Panc1 (cell line): ENCODE measurements around the gene WDFY3. TPM values are rescaled to one million over a fixed set of nuclear protein-coding genes. Genes with fewer than 3 reads are reported as not detected.

ENCODE experiments used
- ATAC-seq: fragments of 200-7000 bp; cut with Tn5 transposase; 2 replicates; pipeline ENCODE4 v1.9.1; 2020; ENCODE audit warnings: mild to moderate bottlenecking, moderate library complexity
- BruUV-seq: library from RNA; stranded (reverse); fragments of 400-500 nt; replicated peaks from 2 replicates; lab custom pipeline; 2021; lab: Mats Ljungman, UMichigan
- CTCF ChIA-PET: fragments of 300-600 bp; sonication (Branson Sonifier 250); formaldehyde crosslinking; loops from one replicate; lab custom pipeline; 2022; ENCODE audit warnings: antibody characterized with exemption; lab: Charles Lee
- POLR2A ChIA-PET: fragments of 300-600 bp; sonication (Branson Sonifier 250); formaldehyde crosslinking; loops from one replicate; lab custom pipeline; 2022; ENCODE audit warnings: antibody characterized with exemption; lab: Charles Lee
- DNase-seq: peaks from one replicate; pipeline ENCODE4 v3.0.0-alpha.2; 2010; ENCODE audit warnings: low read depth, low spot score
- H3K27ac ChIP-seq: 2 replicates; pipeline ENCODE4 v1.5.1; 2011; ENCODE audit warnings: mild to moderate bottlenecking, low read length, inconsistent platforms
- H3K27me3 ChIP-seq: fragments of 200-500 bp; sonication (Bioruptor generic); 2 replicates; pipeline ENCODE4 v1.6.0; 2014; ENCODE audit warnings: low read length, inconsistent platforms; ENCODE audit not compliant: control insufficient read depth, insufficient read depth
- H3K36me3 ChIP-seq: fragments of 200-500 bp; sonication (Bioruptor generic); 2 replicates; pipeline ENCODE4 v1.5.1; 2014; ENCODE audit warnings: inconsistent platforms, mild to moderate bottlenecking, low read length, moderate library complexity; ENCODE audit not compliant: control insufficient read depth, insufficient read depth
- H3K4me1 ChIP-seq: 2 replicates; pipeline ENCODE4 v1.5.1; 2011; ENCODE audit warnings: inconsistent platforms, mild to moderate bottlenecking, low read length, moderate library complexity; ENCODE audit not compliant: control insufficient read depth, insufficient read depth
- H3K4me3 ChIP-seq, 2 experiments: 2 replicates each; pipeline ENCODE4 v1.5.1; 2011 to 2012; ENCODE audit warnings: low read depth in 2 of 2, low read length in 2 of 2, mild to moderate bottlenecking in 2 of 2, inconsistent platforms in 1 of 2, moderate library complexity in 1 of 2
- H3K9me3 ChIP-seq: fragments of 200-500 bp; sonication (Bioruptor generic); 2 replicates; pipeline ENCODE4 v1.5.1; 2014; ENCODE audit warnings: low read depth, mild to moderate bottlenecking, inconsistent platforms, low read length, moderate library complexity; ENCODE audit not compliant: control insufficient read depth, insufficient read depth
- CTCF ChIP-seq: fragments of 450-650 bp; IDR thresholded peaks from 2 replicates; pipeline ENCODE4 v1.5.1; 2017; ENCODE audit warnings: mild to moderate bottlenecking
- POLR2AphosphoS5 ChIP-seq: IDR thresholded peaks from 2 replicates; pipeline ENCODE4 v1.6.1; 2012; ENCODE audit warnings: mild to moderate bottlenecking, low read depth, low read length, moderate library complexity
- REST ChIP-seq, 2 experiments: IDR thresholded peaks; 2 replicates each; pipeline ENCODE4 v1.6.1; 2011 to 2012; ENCODE audit warnings: low read depth in 2 of 2, control low read depth in 1 of 2, low read length in 1 of 2, mild to moderate bottlenecking in 1 of 2, moderate library complexity in 1 of 2; ENCODE audit not compliant: insufficient read depth in 1 of 2
- SIN3A ChIP-seq: IDR thresholded peaks from 2 replicates; pipeline ENCODE4 v1.6.1; 2012; ENCODE audit warnings: low read depth, mild to moderate bottlenecking, low read length, moderate library complexity, borderline replicate concordance; ENCODE audit not compliant: insufficient read depth
- TCF7L2 ChIP-seq: IDR thresholded peaks from 2 replicates; pipeline ENCODE4 v1.6.1; 2011; ENCODE audit warnings: mild to moderate bottlenecking, low read depth, low read length, inconsistent platforms
- in situ Hi-C: cut with HindIII; loops from 2 replicates; pipeline ENCODE4 v1.10.0; 2016; ENCODE audit warnings: low sequenced_read_pairs, low pct_unique_long_range_greater_than_20kb
- intact Hi-C: fragments of 100-400 bp; cut with micrococcal nuclease; formaldehyde crosslinking; loops from one replicate; pipeline ENCODE4 v1.10.0; 2022; ENCODE audit not compliant: unreplicated experiment
- total RNA-seq: library from RNA; stranded (reverse); gene quantifications from one replicate; pipeline ENCODE4 v1.2.1, GENCODE V29; 2021; ENCODE audit not compliant: unreplicated experiment

WDFY3 gene
- total RNA-seq, 1 experiment from 2014 or later: 47.8 TPM

GRCh38 chr4:84917086-84917821 is 49.2 kb downstream of the WDFY3 start:
- ChIA-PET CTCF (no interaction called here), POLR2A (interaction anchor here (0.7 kb wide), 1 partner anchor 10 kb away, joined by 4 read pairs; no protein-coding TSS in a partner anchor)
- no TSS peak for BruUV-seq
- in situ Hi-C loops: no loop called here
- no peak for DNase-seq
- TF ChIP-seq SIN3A: no peak
- TF ChIP-seq TCF7L2: no peak
- no peak for TF ChIP-seq REST (IDR thresholded peaks at IDR 0.05; ENCODE audit: insufficient read depth in 1 of 2, low read depth in 2 of 2, low read length in 1 of 2)
- TF ChIP-seq POLR2AphosphoS5: no peak
- TF ChIP-seq CTCF: no peak
- no peak for ATAC-seq
- Histone ChIP-seq H3K4me1 (no peaks in the 10 kb centered on the region), H3K4me3 (no peak overlapping the region), H3K36me3 (no peaks in the 10 kb centered on the region), H3K27ac (no peak overlapping the region), H3K9me3 (no peaks in the 10 kb centered on the region), H3K27me3 (no peaks in the 10 kb centered on the region)
- intact Hi-C loops: no loop called here

GRCh38 chr4:84916227-84916626 is 50.3 kb downstream of the WDFY3 start:
- Histone ChIP-seq H3K36me3 (no peaks in the 10 kb centered on the region), H3K4me1 (no peaks in the 10 kb centered on the region), H3K27ac (no peak overlapping the region), H3K9me3 (no peaks in the 10 kb centered on the region), H3K4me3 (no peak overlapping the region), H3K27me3 (no peaks in the 10 kb centered on the region)
- ChIA-PET POLR2A (no interaction called here), CTCF (interaction anchor here (0.5 kb wide), 1 partner anchor 1718 kb away, joined by 7 read pairs; no protein-coding TSS in a partner anchor)
- ATAC-seq (no peak), DNase-seq (no peak)
- in situ Hi-C loops: no loop called here
- intact Hi-C loops: no loop called here
- BruUV-seq: no TSS peak
- TF ChIP-seq POLR2AphosphoS5: no peak
- TF ChIP-seq CTCF: no peak
- no peak for TF ChIP-seq SIN3A
- TF ChIP-seq REST (IDR thresholded peaks at IDR 0.05; ENCODE audit: insufficient read depth in 1 of 2, low read depth in 2 of 2, low read length in 1 of 2): no peak
